Neural progenitor cell (in vitro differentiated cells): Measurements from ENCODE around the gene FUZ. TPM values are rescaled to one million over a fixed set of nuclear protein-coding genes. Genes with fewer than 3 reads are reported as not detected.

Experiments used
- DNase-seq: peaks from one replicate; pipeline ENCODE4 v3.0.0-alpha.2; 2016; ENCODE audit warnings: low spot score
- H2AFZ ChIP-seq: fragments of 200-600 bp; sonication (generic); replicated peaks from 2 replicates; pipeline ENCODE4 v1.6.1; 2016; ENCODE audit warnings: antibody characterized with exemption
- H3F3A ChIP-seq: fragments of 200-600 bp; sonication (generic); 2 replicates; pipeline ENCODE4 v1.6.1; 2016; ENCODE audit warnings: antibody characterized with exemption, low read depth
- H3K27ac ChIP-seq: fragments of 200-600 bp; sonication (generic); 2 replicates; pipeline ENCODE4 v1.5.1; 2016; ENCODE audit warnings: mild to moderate bottlenecking
- H3K27me3 ChIP-seq: fragments of 200-600 bp; sonication (generic); 2 replicates; pipeline ENCODE4 v1.6.1; 2016; ENCODE audit warnings: mild to moderate bottlenecking, moderate library complexity
- H3K36me3 ChIP-seq: fragments of 200-600 bp; sonication (generic); 2 replicates; pipeline ENCODE4 v1.5.1; 2016
- H3K4me1 ChIP-seq: fragments of 200-600 bp; sonication (generic); 2 replicates; pipeline ENCODE4 v1.6.1; 2016; ENCODE audit warnings: mixed run types
- H3K4me2 ChIP-seq: fragments of 200-600 bp; sonication (generic); 2 replicates; pipeline ENCODE4 v1.6.1; 2016
- H3K4me3 ChIP-seq: fragments of 200-600 bp; sonication (generic); 2 replicates; pipeline ENCODE4 v1.5.1; 2016
- H3K79me2 ChIP-seq: fragments of 200-600 bp; sonication (generic); 2 replicates; pipeline ENCODE4 v1.6.1; 2016; ENCODE audit warnings: low read depth
- H3K9ac ChIP-seq: fragments of 200-600 bp; sonication (generic); 2 replicates; pipeline ENCODE4 v1.6.1; 2016
- H3K9me3 ChIP-seq: fragments of 200-600 bp; sonication (generic); 2 replicates; pipeline ENCODE4 v1.5.1; 2016; ENCODE audit warnings: low read depth
- H4K20me1 ChIP-seq: fragments of 200-600 bp; sonication (generic); 2 replicates; pipeline ENCODE4 v1.6.1; 2016; ENCODE audit warnings: low read depth
- H3K27ac Mint-ChIP-seq: 3 replicates; pipeline ENCODE4 v1.8.0; 2021; ENCODE audit warnings: mixed read lengths
- H3K27me3 Mint-ChIP-seq: 2 replicates; pipeline ENCODE4 v1.8.0; 2022; ENCODE audit warnings: low read depth, mild to moderate bottlenecking, inconsistent platforms, moderate library complexity, mixed read lengths; ENCODE audit not compliant: insufficient read depth
- H3K36me3 Mint-ChIP-seq: 3 replicates; pipeline ENCODE4 v1.8.0; 2021; ENCODE audit warnings: mixed read lengths
- H3K4me1 Mint-ChIP-seq: 3 replicates; pipeline ENCODE4 v1.8.0; 2021; ENCODE audit warnings: mixed read lengths
- H3K4me3 Mint-ChIP-seq: 3 replicates; pipeline ENCODE4 v1.8.0; 2021; ENCODE audit warnings: mild to moderate bottlenecking, moderate library complexity, mixed read lengths
- H3K9me3 Mint-ChIP-seq: 3 replicates; pipeline ENCODE4 v1.8.0; 2020; ENCODE audit warnings: mixed read lengths
- CTCF ChIP-seq: fragments of 200-600 bp; sonication (generic); IDR thresholded peaks from 2 replicates; pipeline ENCODE4 v1.5.1; 2017; ENCODE audit warnings: antibody characterized with exemption, mild to moderate bottlenecking
- EZH2 ChIP-seq: fragments of 200-600 bp; sonication (generic); IDR thresholded peaks from 2 replicates; pipeline ENCODE4 v1.6.1; 2017; ENCODE audit warnings: antibody characterized with exemption, mild to moderate bottlenecking, moderate library complexity
- EZH2phosphoT487 ChIP-seq: fragments of 200-600 bp; sonication (generic); IDR thresholded peaks from 2 replicates; pipeline ENCODE4 v1.6.1; 2017; ENCODE audit warnings: antibody characterized with exemption
- microRNA-seq: library from miRNA; unstranded; fragments of <30 nt; microRNA quantifications from one replicate; pipeline ENCODE4, GENCODE V29; 2016
- small RNA-seq: library from RNA; depleted of rRNA; stranded (forward); fragments of <200 nt; gene quantifications from one replicate; pipeline ENCODE3, GENCODE V24; 2015
- total RNA-seq: library from RNA; depleted of rRNA; stranded (reverse); fragments of >200 nt; gene quantifications from 2 replicates; pipeline ENCODE4 v1.2.3, GENCODE V29; 2015; ENCODE audit warnings: low replicate concordance

Gene FUZ
- total RNA-seq, 1 donor from 2014 or later, result 24.6 TPM

- Histone ChIP-seq H3K27ac (no peak overlapping the region), H3K27me3 (no peaks in the 10 kb centered on the region), H3K36me3 (no peaks in the 10 kb centered on the region), H3K79me2 (no peaks in the 10 kb centered on the region), H3K4me3 (no peak overlapping the region), H3K9me3 (peaks cover 6% of the 10 kb centered on the region), H3K4me1 (peaks cover 4% of the 10 kb centered on the region), H2AFZ (no peak overlapping the region), H3F3A (no peaks in the 10 kb centered on the region), H4K20me1 (no peaks in the 10 kb centered on the region), H3K9ac (no peak overlapping the region), H3K4me2 (no peak overlapping the region)
- Mint-ChIP-seq H3K27ac (peak overlapping the region; percentile 68), H3K4me1 (peaks cover 14% of the 10 kb centered on the region), H3K36me3 (no peaks in the 10 kb centered on the region), H3K9me3 (peaks cover 15% of the 10 kb centered on the region), H3K27me3 (peaks cover under 1% of the 10 kb centered on the region), H3K4me3 (peak overlapping the region; percentile 53)
- no peak for DNase-seq
- no peak for TF ChIP-seq EZH2
- no peak for TF ChIP-seq CTCF
- TF ChIP-seq EZH2phosphoT487, result no peak
These were observed 54.8 kb downstream of the FUZ start for GRCh38 chr19:49758292-49758691.

Small RNAs within 50 kb of the gene (microRNA-seq; reads per million reads assigned to microRNA genes)
- gene MIR4749 (2.4 reads per million, percentile 9 among the genes with 10 or more reads in this experiment), gene MIR6799 (not detected), gene MIR6800 (not detected)

Small RNAs within 50 kb of the gene (small RNA-seq; reads per million reads assigned to genes)
- gene MIR4749 (not detected), gene MIR6799 (not detected), gene RNU6-841P (not detected)

Other genes with a start within 250 kb of the FUZ start
- 26.2 and 68.3 TPM in 2 replicates for gene NOSIP, start 232.7 kb downstream of the FUZ start, total RNA-seq
- 0.09 and 0.68 TPM in 2 replicates for gene PRRG2, start 232.0 kb downstream of the FUZ start, total RNA-seq
- 3.2 and 9.0 TPM in 2 replicates for gene PRR12, start 222.1 kb downstream of the FUZ start, total RNA-seq
- gene RRAS, start 173.1 kb downstream of the FUZ start, total RNA-seq, result 9.6 and 15.2 TPM in 2 replicates
- 8.7 and 27.5 TPM in 2 replicates for gene SCAF1, start 171.1 kb downstream of the FUZ start, total RNA-seq
- 29.5 and 65.1 TPM in 2 replicates for gene IRF3, start 147.4 kb downstream of the FUZ start, total RNA-seq
- 6.1 and 41.8 TPM in 2 replicates for gene BCL2L12, start 147.4 kb downstream of the FUZ start, total RNA-seq
- gene PRMT1, start 136.0 kb downstream of the FUZ start, total RNA-seq, result 480 and 755 TPM in 2 replicates
- gene ADM5, start 123.7 kb downstream of the FUZ start, total RNA-seq, result 6.0 and 9.4 TPM in 2 replicates
- 51.7 and 105 TPM in 2 replicates for gene CPT1C, start 122.2 kb downstream of the FUZ start, total RNA-seq
- gene TSKS, start 50.0 kb downstream of the FUZ start, total RNA-seq, result 0.37 TPM in 1 of 2 replicates, not detected in the other
- gene AP2A1, start 46.3 kb downstream of the FUZ start, total RNA-seq, result 61.6 and 137 TPM in 2 replicates
- gene MED25, start 5.0 kb upstream of the FUZ start, total RNA-seq, result 44.9 and 54.1 TPM in 2 replicates
- gene PTOV1, start 37.9 kb upstream of the FUZ start, total RNA-seq, result 63.5 and 218 TPM in 2 replicates
- 41.1 and 72.4 TPM in 2 replicates for gene PNKP, start 54.3 kb upstream of the FUZ start, total RNA-seq
- 2.3 and 13.6 TPM in 2 replicates for gene AKT1S1, start 64.1 kb upstream of the FUZ start, total RNA-seq
- 10.4 and 15.9 TPM in 2 replicates for gene TBC1D17, start 64.4 kb upstream of the FUZ start, total RNA-seq
- gene IL4I1, start 83.6 kb upstream of the FUZ start, total RNA-seq, result 0.56 TPM in 1 of 2 replicates, not detected in the other
- 1.6 and 10.6 TPM in 2 replicates for gene ATF5, start 115.9 kb upstream of the FUZ start, total RNA-seq
- gene NUP62, start 116.2 kb upstream of the FUZ start, total RNA-seq, result 48.2 and 83.8 TPM in 2 replicates
- gene SIGLEC11, start 147.9 kb upstream of the FUZ start, total RNA-seq, result not detected in 2 replicates
- 21.6 and 48.0 TPM in 2 replicates for gene VRK3, start 212.1 kb upstream of the FUZ start, total RNA-seq
- gene ZNF473, start 212.7 kb upstream of the FUZ start, total RNA-seq, result 9.7 and 14.7 TPM in 2 replicates